ENCODE results near the gene PREX1. TPM values are rescaled to one million over a fixed set of nuclear protein-coding genes. Genes with fewer than 3 reads are reported as not detected.

Gene PREX1
- total RNA-seq, 4 donors from 2014 or later = 29.7 to 56.3 (median 46.6) TPM

GRCh38 chr20:48582673-48582985 is 245.2 kb downstream of the PREX1 start:
- no peak for TF ChIP-seq CTCF (IDR thresholded peaks at IDR 0.05; ENCODE audit: low read depth)

- TF ChIP-seq CTCF (IDR thresholded peaks at IDR 0.05; ENCODE audit: low read depth) = no peak
Measured at GRCh38 chr20:48581167-48581566, 246.6 kb downstream of the PREX1 start.

GRCh38 chr20:48578397-48579098 is 249.3 kb downstream of the PREX1 start:
- no peak for TF ChIP-seq CTCF (IDR thresholded peaks at IDR 0.05; ENCODE audit: low read depth)

- no peak for TF ChIP-seq CTCF (IDR thresholded peaks at IDR 0.05; ENCODE audit: low read depth)
Measured at GRCh38 chr20:48577557-48577956, 250.2 kb downstream of the PREX1 start.

- TF ChIP-seq CTCF (IDR thresholded peaks at IDR 0.05; ENCODE audit: low read depth) = no peak
Measured at GRCh38 chr20:48574383-48574782, 253.4 kb downstream of the PREX1 start.

Other genes with a start within 250 kb of the PREX1 start
- gene ARFGEF2, start 93.7 kb upstream of the PREX1 start, total RNA-seq = 10 to 100 TPM; 30.8 to 40.1 (median 35.5) TPM
- 10 to 100 TPM; 24.3 to 62.0 (median 29.8) TPM for gene CSE1L, start 218.3 kb upstream of the PREX1 start, total RNA-seq

Measured in subcutaneous adipose tissue (tissue), 4 donors.